HEK293 (cell line): Measurements from ENCODE around the gene MMRN2.
"Not testable (repeated sequence)": the region's sequence is repeated elsewhere in the genome, so short reads cannot be mapped to it uniquely, and the experiment has no call there.

Source experiments
- CTCF ChIA-PET: fragments of 350-600 bp; formaldehyde crosslinking; extraction: SDS; loops from one replicate; lab custom pipeline; 2021; ENCODE audit warnings: antibody characterized with exemption; lab: Yijun Ruan, JAX
- POLR2A ChIA-PET: fragments of 300-600 bp; formaldehyde crosslinking; extraction: SDS; loops from one replicate; lab custom pipeline; 2020; ENCODE audit warnings: antibody characterized with exemption, inconsistent platforms; lab: Yijun Ruan, JAX
- H3K27ac ChIP-seq: fragments of 200-500 bp; sonication (Bioruptor generic); 2 replicates; pipeline ENCODE4 v1.5.1; 2014; ENCODE audit warnings: low read depth, low read length, control low read depth, inconsistent platforms; ENCODE audit errors: extremely low read depth
- H3K36me3 ChIP-seq, 2 experiments: fragments of 200-500 bp in 1 of 2; sonication (Bioruptor generic) in 1 of 2; 1 replicate in 1 of 2; 2 replicates in 1 of 2; pipeline ENCODE4 v1.5.1; 2014 to 2017; ENCODE audit warnings: inconsistent platforms in 2 of 2, low read length in 2 of 2; ENCODE audit not compliant: control insufficient read depth in 2 of 2, insufficient read depth in 1 of 2
- H3K4me1 ChIP-seq: fragments of 200-500 bp; sonication (Bioruptor generic); 2 replicates; pipeline ENCODE4 v1.5.1; 2014; ENCODE audit warnings: mild to moderate bottlenecking, low read length, inconsistent platforms; ENCODE audit not compliant: control insufficient read depth, insufficient read depth
- H3K4me3 ChIP-seq: 2 replicates; pipeline ENCODE4 v1.5.1; 2011; ENCODE audit warnings: low read depth, mild to moderate bottlenecking, control low read depth, low read length, moderate library complexity
- H3K9me3 ChIP-seq: fragments of 200-500 bp; sonication (Bioruptor generic); 2 replicates; pipeline ENCODE4 v1.5.1; 2014; ENCODE audit warnings: low read depth, low read length, inconsistent platforms; ENCODE audit not compliant: control insufficient read depth, insufficient read depth
- SETDB1 ChIP-seq: IDR thresholded peaks from one replicate; pipeline ENCODE4 v1.6.1; 2017; ENCODE audit warnings: mild to moderate bottlenecking, low read length, moderate library complexity, mixed read lengths; ENCODE audit not compliant: insufficient read length
- SP3 ChIP-seq: fragments of 450-650 bp; formaldehyde crosslinking; IDR thresholded peaks from 2 replicates; pipeline ENCODE4 v1.5.1; 2016; ENCODE audit warnings: missing biosample characterization, missing genetic modification characterization
- ZNF146 ChIP-seq: fragments of 450-650 bp; formaldehyde crosslinking; IDR thresholded peaks from 2 replicates; pipeline ENCODE4 v1.5.1; 2016; ENCODE audit warnings: missing biosample characterization, missing genetic modification characterization
- ZNF302 ChIP-seq: fragments of 450-650 bp; formaldehyde crosslinking; IDR thresholded peaks from 2 replicates; pipeline ENCODE4 v1.5.1; 2016; ENCODE audit warnings: missing biosample characterization, missing genetic modification characterization, low read depth
- ZNF354C ChIP-seq: fragments of 450-650 bp; formaldehyde crosslinking; IDR thresholded peaks from 2 replicates; pipeline ENCODE4 v1.5.1; 2016; ENCODE audit warnings: missing biosample characterization, missing genetic modification characterization, low read depth, borderline replicate concordance
- ZNF423 ChIP-seq: fragments of 450-650 bp; formaldehyde crosslinking; IDR thresholded peaks from 2 replicates; pipeline ENCODE4 v1.5.1; 2016; ENCODE audit warnings: missing biosample characterization, missing genetic modification characterization
- ZNF426 ChIP-seq: fragments of 450-650 bp; formaldehyde crosslinking; IDR thresholded peaks from 2 replicates; pipeline ENCODE4 v1.5.1; 2017; ENCODE audit warnings: missing biosample characterization, missing genetic modification characterization, mild to moderate bottlenecking, inconsistent platforms, moderate library complexity
- ZNF548 ChIP-seq: fragments of 450-650 bp; formaldehyde crosslinking; IDR thresholded peaks from 2 replicates; pipeline ENCODE4 v1.5.1; 2016; ENCODE audit warnings: missing biosample characterization, missing genetic modification characterization
- ZNF596 ChIP-seq: fragments of 450-650 bp; IDR thresholded peaks from 2 replicates; pipeline ENCODE4 v1.5.0; 2018; ENCODE audit warnings: missing biosample characterization, mild to moderate bottlenecking, missing genetic modification characterization, moderate library complexity
- ZNF654 ChIP-seq: fragments of 450-650 bp; formaldehyde crosslinking; IDR thresholded peaks from 2 replicates; pipeline ENCODE4 v1.5.1; 2016; ENCODE audit warnings: low read depth, missing biosample characterization, missing genetic modification characterization
- ZNF843 ChIP-seq: fragments of 450-650 bp; formaldehyde crosslinking; IDR thresholded peaks from 2 replicates; pipeline ENCODE4 v1.5.1; 2016; ENCODE audit warnings: missing biosample characterization, missing genetic modification characterization
- ZXDB ChIP-seq: fragments of 450-650 bp; formaldehyde crosslinking; IDR thresholded peaks from 2 replicates; pipeline ENCODE4 v1.5.1; 2016; ENCODE audit warnings: missing biosample characterization, missing genetic modification characterization
- TF ChIP-seq, protein P1 (sequence below): fragments of 450-650 bp; formaldehyde crosslinking; IDR thresholded peaks from 2 replicates; pipeline ENCODE4 v1.5.1; 2017; ENCODE audit warnings: missing biosample characterization, missing genetic modification characterization
- TF ChIP-seq, protein P2 (sequence below): fragments of 450-650 bp; formaldehyde crosslinking; IDR thresholded peaks from 2 replicates; pipeline ENCODE4 v1.5.1; 2016; ENCODE audit warnings: missing biosample characterization, missing genetic modification characterization
- TF ChIP-seq, protein P3 (sequence below): fragments of 450-650 bp; formaldehyde crosslinking; IDR thresholded peaks from 2 replicates; pipeline ENCODE4 v1.5.1; 2016; ENCODE audit warnings: missing biosample characterization, missing genetic modification characterization
- TF ChIP-seq, protein P4 (sequence below): fragments of 450-650 bp; formaldehyde crosslinking; conservative IDR thresholded peaks from 2 replicates; pipeline ENCODE4 v1.5.1; 2016; ENCODE audit warnings: low read depth, missing biosample characterization, missing genetic modification characterization

The MMRN2 gene

DNA sequence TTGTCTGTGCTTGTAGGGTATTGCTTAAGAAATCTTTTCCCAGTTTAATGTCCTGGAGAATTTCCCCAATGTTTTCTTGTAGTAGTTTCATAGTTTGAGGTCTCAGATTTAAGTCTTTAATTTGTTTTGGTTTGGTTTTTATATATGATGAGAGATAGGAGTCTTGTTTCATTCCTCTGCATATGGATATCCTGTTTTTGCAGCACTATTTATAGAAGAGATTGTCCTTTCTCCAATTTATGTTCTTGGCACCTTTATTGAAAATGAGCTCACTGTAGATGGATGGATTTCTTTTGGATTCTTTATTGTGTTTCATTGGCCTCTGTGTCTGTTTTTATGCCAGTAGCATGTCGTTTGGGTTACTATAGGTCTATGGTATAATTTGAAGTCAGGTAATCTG, 31.1 kb upstream of the MMRN2 start (continued):
- TF ChIP-seq, protein P1, sequence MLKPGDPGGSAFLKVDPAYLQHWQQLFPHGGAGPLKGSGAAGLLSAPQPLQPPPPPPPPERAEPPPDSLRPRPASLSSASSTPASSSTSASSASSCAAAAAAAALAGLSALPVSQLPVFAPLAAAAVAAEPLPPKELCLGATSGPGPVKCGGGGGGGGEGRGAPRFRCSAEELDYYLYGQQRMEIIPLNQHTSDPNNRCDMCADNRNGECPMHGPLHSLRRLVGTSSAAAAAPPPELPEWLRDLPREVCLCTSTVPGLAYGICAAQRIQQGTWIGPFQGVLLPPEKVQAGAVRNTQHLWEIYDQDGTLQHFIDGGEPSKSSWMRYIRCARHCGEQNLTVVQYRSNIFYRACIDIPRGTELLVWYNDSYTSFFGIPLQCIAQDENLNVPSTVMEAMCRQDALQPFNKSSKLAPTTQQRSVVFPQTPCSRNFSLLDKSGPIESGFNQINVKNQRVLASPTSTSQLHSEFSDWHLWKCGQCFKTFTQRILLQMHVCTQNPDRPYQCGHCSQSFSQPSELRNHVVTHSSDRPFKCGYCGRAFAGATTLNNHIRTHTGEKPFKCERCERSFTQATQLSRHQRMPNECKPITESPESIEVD (tag by site-specific recombination) = peak; percentile 84
- TF ChIP-seq ZXDB (tag by site-specific recombination) = 0 out of 2 replicates have a peak, but pooled peaks have one; percentile 28

DNA sequence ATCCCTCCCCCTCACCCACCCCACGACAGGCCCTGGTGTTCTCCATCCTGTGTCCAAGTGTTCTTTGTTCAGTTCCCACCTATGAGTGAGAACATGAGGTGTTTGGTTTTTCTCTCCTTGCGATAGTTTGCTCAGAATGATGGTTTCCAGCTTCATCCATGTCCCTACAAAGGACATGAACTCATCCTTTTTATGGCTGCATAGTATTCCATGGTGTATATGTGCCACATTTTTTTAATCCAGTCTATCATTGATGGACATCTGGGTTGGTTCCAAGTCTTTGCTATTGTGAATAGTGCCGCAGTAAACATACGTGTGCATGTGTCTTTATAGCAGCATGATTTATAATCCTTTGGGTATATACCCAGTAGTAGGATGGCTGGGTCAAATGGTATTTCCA, 27.1 kb upstream of the MMRN2 start:
- H3K4me3 ChIP-seq, H3K36me3 ChIP-seq, H3K9me3 ChIP-seq, H3K27ac ChIP-seq, H3K4me1 ChIP-seq, CTCF ChIA-PET, POLR2A ChIA-PET: not testable (repeated sequence)
- TF ChIP-seq ZNF146 (tag by site-specific recombination) = peak; percentile 94
- TF ChIP-seq, protein P2, sequence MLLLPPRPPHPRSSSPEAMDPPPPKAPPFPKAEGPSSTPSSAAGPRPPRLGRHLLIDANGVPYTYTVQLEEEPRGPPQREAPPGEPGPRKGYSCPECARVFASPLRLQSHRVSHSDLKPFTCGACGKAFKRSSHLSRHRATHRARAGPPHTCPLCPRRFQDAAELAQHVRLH (tag by site-specific recombination) = peak; percentile 63

DNA sequence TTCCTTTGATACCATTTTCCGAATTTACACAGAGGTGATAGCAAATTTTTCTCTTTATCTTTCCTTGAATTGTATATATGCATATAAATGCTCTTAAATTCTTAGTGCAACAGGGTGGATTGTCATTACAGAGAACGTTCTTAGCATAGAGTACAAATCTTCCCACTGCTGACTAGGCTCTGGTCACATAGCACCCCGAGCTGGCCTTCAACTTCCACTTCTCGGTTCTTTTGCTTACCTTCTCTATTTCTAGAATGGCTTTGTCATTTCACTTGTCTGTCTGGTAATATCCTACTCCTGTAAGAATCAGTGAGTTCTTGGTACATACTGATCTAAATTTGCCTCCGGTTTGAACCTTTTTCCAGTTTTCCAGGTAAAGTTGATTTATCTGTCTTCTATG, 24.3 kb upstream of the MMRN2 start:
- H3K36me3 ChIP-seq = no peaks in the 10 kb centered on the region
- H3K27ac ChIP-seq = no peak overlapping the region
- POLR2A ChIA-PET = no interaction called here
- H3K4me1 ChIP-seq = no peaks in the 10 kb centered on the region
- TF ChIP-seq SP3 (tag by site-specific recombination) = no peak
- no peak for TF ChIP-seq ZNF302 (tag by site-specific recombination)
- TF ChIP-seq ZNF654 (tag by site-specific recombination) = no peak
- TF ChIP-seq SETDB1 = no peak
- TF ChIP-seq, protein P3, sequence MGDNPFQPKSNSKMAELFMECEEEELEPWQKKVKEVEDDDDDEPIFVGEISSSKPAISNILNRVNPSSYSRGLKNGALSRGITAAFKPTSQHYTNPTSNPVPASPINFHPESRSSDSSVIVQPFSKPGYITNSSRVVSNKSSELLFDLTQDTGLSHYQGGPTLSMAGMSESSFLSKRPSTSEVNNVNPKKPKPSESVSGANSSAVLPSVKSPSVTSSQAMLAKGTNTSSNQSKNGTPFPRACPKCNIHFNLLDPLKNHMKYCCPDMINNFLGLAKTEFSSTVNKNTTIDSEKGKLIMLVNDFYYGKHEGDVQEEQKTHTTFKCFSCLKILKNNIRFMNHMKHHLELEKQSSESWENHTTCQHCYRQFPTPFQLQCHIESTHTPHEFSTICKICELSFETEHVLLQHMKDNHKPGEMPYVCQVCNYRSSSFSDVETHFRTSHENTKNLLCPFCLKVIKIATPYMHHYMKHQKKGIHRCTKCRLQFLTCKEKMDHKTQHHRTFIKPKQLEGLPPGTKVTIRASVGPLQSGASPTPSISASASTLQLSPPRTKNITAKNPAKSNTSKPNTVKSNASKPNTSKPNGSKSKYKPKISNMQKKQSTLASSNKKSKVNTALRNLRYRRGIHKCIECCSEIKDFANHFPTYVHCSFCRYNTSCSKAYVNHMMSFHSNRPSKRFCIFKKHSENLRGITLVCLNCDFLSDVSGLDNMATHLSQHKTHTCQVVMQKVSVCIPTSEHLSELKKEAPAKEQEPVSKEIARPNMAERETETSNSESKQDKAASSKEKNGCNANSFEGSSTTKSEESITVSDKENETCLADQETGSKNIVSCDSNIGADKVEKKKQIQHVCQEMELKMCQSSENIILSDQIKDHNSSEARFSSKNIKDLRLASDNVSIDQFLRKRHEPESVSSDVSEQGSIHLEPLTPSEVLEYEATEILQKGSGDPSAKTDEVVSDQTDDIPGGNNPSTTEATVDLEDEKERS (tag by site-specific recombination) = no peak
- TF ChIP-seq ZNF596 (tag by site-specific recombination) = no peak
- no peak for TF ChIP-seq ZNF548
- no peak for TF ChIP-seq ZNF843
- TF ChIP-seq ZNF354C (tag by site-specific recombination) = no peak
- TF ChIP-seq ZNF426 = no peak
- no peak for TF ChIP-seq ZNF423 (tag by site-specific recombination)
- TF ChIP-seq, protein P4, sequence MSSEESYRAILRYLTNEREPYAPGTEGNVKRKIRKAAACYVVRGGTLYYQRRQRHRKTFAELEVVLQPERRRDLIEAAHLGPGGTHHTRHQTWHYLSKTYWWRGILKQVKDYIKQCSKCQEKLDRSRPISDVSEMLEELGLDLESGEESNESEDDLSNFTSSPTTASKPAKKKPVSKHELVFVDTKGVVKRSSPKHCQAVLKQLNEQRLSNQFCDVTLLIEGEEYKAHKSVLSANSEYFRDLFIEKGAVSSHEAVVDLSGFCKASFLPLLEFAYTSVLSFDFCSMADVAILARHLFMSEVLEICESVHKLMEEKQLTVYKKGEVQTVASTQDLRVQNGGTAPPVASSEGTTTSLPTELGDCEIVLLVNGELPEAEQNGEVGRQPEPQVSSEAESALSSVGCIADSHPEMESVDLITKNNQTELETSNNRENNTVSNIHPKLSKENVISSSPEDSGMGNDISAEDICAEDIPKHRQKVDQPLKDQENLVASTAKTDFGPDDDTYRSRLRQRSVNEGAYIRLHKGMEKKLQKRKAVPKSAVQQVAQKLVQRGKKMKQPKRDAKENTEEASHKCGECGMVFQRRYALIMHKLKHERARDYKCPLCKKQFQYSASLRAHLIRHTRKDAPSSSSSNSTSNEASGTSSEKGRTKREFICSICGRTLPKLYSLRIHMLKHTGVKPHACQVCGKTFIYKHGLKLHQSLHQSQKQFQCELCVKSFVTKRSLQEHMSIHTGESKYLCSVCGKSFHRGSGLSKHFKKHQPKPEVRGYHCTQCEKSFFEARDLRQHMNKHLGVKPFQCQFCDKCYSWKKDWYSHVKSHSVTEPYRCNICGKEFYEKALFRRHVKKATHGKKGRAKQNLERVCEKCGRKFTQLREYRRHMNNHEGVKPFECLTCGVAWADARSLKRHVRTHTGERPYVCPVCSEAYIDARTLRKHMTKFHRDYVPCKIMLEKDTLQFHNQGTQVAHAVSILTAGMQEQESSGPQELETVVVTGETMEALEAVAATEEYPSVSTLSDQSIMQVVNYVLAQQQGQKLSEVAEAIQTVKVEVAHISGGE = no peak
- H3K4me3 ChIP-seq = no peak overlapping the region
- H3K9me3 ChIP-seq = no peaks in the 10 kb centered on the region
- CTCF ChIA-PET = interaction anchor here (0.6 kb wide), 1 partner anchor 43 kb away, joined by 4 read pairs; no protein-coding TSS in a partner anchor
